Epithelial cell of prostate (primary cell): ENCODE data around the gene DOCK3.
"Not testable (repeated sequence)": the region's sequence is repeated elsewhere in the genome, so short reads cannot be mapped to it uniquely, and the experiment has no call there.

Experiments used
- DNase-seq: peaks from one replicate; pipeline ENCODE4 v3.0.0-alpha.2; 2011; ENCODE audit warnings: low read depth, low spot score
- H3K27ac ChIP-seq: fragments of 450-650 bp; 2 replicates; pipeline ENCODE4 v1.5.1; 2017; ENCODE audit warnings: mild to moderate bottlenecking

DOCK3 gene

GRCh38 chr3:51274052-51274451 is 599.3 kb downstream of the DOCK3 start:
- no peak overlapping the region for H3K27ac ChIP-seq
- DNase-seq, result no peak

GRCh38 chr3:51275111-51275805 is 600.5 kb downstream of the DOCK3 start:
- DNase-seq, result no peak
- H3K27ac ChIP-seq, result no peak overlapping the region

GRCh38 chr3:51276046-51276445 is 601.3 kb downstream of the DOCK3 start:
- H3K27ac ChIP-seq, result no peak overlapping the region
- no peak for DNase-seq

- H3K27ac ChIP-seq, result no peak overlapping the region
- no peak for DNase-seq
These were observed 604.7 kb downstream of the DOCK3 start for GRCh38 chr3:51279448-51279847.

GRCh38 chr3:51280176-51280575 is 605.4 kb downstream of the DOCK3 start:
- DNase-seq, result no peak

GRCh38 chr3:51282931-51283330 is 608.2 kb downstream of the DOCK3 start:
- peak overlapping the region; percentile 81 for H3K27ac ChIP-seq
- DNase-seq, result no peak

More at GRCh38 chr3:51280176-51280575, 605.4 kb downstream of the DOCK3 start:
- H3K27ac ChIP-seq, result no peak overlapping the region

- peak; percentile 55 for DNase-seq
- H3K27ac ChIP-seq, result peak overlapping the region; percentile 81
These were observed 608.7 kb downstream of the DOCK3 start for GRCh38 chr3:51283421-51283820.

- no peak overlapping the region for H3K27ac ChIP-seq
- no peak for DNase-seq
These were observed 620.9 kb downstream of the DOCK3 start for GRCh38 chr3:51295625-51296024.

- H3K27ac ChIP-seq, result no peak overlapping the region
- DNase-seq, result no peak
These were observed 622.6 kb downstream of the DOCK3 start for GRCh38 chr3:51297333-51297732.

GRCh38 chr3:51304230-51304629 is 629.5 kb downstream of the DOCK3 start:
- no peak overlapping the region for H3K27ac ChIP-seq
- no peak for DNase-seq

GRCh38 chr3:51306093-51306492 is 631.4 kb downstream of the DOCK3 start:
- no peak for DNase-seq
- H3K27ac ChIP-seq, result no peak overlapping the region

GRCh38 chr3:51307458-51307857 is 632.7 kb downstream of the DOCK3 start:
- no peak overlapping the region for H3K27ac ChIP-seq
- no peak for DNase-seq

GRCh38 chr3:51307945-51308607 is 633.3 kb downstream of the DOCK3 start:
- DNase-seq, result not testable (repeated sequence)

GRCh38 chr3:51311055-51311454 is 636.3 kb downstream of the DOCK3 start:
- DNase-seq, result no peak
- H3K27ac ChIP-seq, result no peak overlapping the region

More at GRCh38 chr3:51307945-51308607, 633.3 kb downstream of the DOCK3 start:
- not testable (repeated sequence) for H3K27ac ChIP-seq

- H3K27ac ChIP-seq, result no peak overlapping the region
- no peak for DNase-seq
These were observed 653.5 kb downstream of the DOCK3 start for GRCh38 chr3:51328206-51328605.

- DNase-seq, result no peak
- H3K27ac ChIP-seq, result no peak overlapping the region
These were observed 655.3 kb downstream of the DOCK3 start for GRCh38 chr3:51330046-51330445.

- H3K27ac ChIP-seq, result no peak overlapping the region
- DNase-seq, result no peak
These were observed 657.4 kb downstream of the DOCK3 start for GRCh38 chr3:51332156-51332555.

- H3K27ac ChIP-seq, result no peak overlapping the region
- DNase-seq, result no peak
These were observed 658.3 kb downstream of the DOCK3 start for GRCh38 chr3:51333021-51333420.

GRCh38 chr3:51336261-51336660 is 661.5 kb downstream of the DOCK3 start:
- no peak for DNase-seq
- no peak overlapping the region for H3K27ac ChIP-seq

- no peak for DNase-seq
- no peak overlapping the region for H3K27ac ChIP-seq
These were observed 662.9 kb downstream of the DOCK3 start for GRCh38 chr3:51337666-51338065.

- no peak overlapping the region for H3K27ac ChIP-seq
- no peak for DNase-seq
These were observed 663.9 kb downstream of the DOCK3 start for GRCh38 chr3:51338632-51339031.
